ENCODE data around the gene EVL.

Gene EVL

GRCh38 chr14:100122481-100123223 is 57.4 kb downstream of the EVL start:
- TF ChIP-seq POLR2A (IDR thresholded peaks at IDR 0.05; ENCODE audit: extremely low read depth, insufficient read length) (no peak), MAX (IDR thresholded peaks at IDR 0.05; ENCODE audit: low read depth, low read length) (no peak), CTCF (IDR thresholded peaks at IDR 0.05; ENCODE audit: low read depth, low read length) (no peak), MYC (IDR thresholded peaks at IDR 0.05; ENCODE audit: low read depth, low read length) (no peak)
- DNase-seq (ENCODE audit: low read depth) = peak; percentile 44
- H3K4me3 ChIP-seq (ENCODE audit: low read depth, low read length) = no peak overlapping the region

DNA sequence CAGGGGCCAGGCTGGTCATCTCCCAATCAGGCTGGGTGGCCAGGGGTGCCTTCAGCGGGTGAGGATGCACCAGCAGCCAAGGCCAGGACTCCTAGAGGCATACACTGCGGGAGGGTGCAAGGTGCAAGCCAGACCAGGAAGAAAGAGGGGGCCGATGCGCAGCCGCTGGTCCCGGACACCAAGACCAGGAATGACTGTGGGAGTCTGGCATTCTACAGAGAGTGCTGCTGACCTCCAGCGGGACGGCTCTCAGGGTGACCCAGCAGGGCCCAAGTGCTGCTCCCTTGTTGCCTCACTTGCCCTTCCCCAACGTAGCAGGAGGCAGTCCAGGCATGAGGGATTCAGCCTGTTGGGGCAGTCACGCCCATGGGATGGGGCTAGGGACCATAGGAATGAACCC is 58.4 kb downstream of the EVL start:
- no peak overlapping the region for H3K4me3 ChIP-seq (ENCODE audit: low read depth, low read length)
- DNase-seq (ENCODE audit: low read depth) = no peak
- TF ChIP-seq MYC (IDR thresholded peaks at IDR 0.05; ENCODE audit: low read depth, low read length) (no peak), CTCF (IDR thresholded peaks at IDR 0.05; ENCODE audit: low read depth, low read length) (no peak), MAX (IDR thresholded peaks at IDR 0.05; ENCODE audit: low read depth, low read length) (no peak), POLR2A (IDR thresholded peaks at IDR 0.05; ENCODE audit: extremely low read depth, insufficient read length) (no peak)

- no peak for DNase-seq (ENCODE audit: low read depth)
- no peak for TF ChIP-seq MAX (IDR thresholded peaks at IDR 0.05; ENCODE audit: low read depth, low read length)
- no peak for TF ChIP-seq POLR2A (IDR thresholded peaks at IDR 0.05; ENCODE audit: extremely low read depth, insufficient read length)
- TF ChIP-seq MYC (IDR thresholded peaks at IDR 0.05; ENCODE audit: low read depth, low read length) = no peak
- no peak overlapping the region for H3K4me3 ChIP-seq (ENCODE audit: low read depth, low read length)
Measured at GRCh38 chr14:100124551-100125088, 59.4 kb downstream of the EVL start.

- no peak for DNase-seq (ENCODE audit: low read depth)
- no peak overlapping the region for H3K4me3 ChIP-seq (ENCODE audit: low read depth, low read length)
- no peak for TF ChIP-seq CTCF (IDR thresholded peaks at IDR 0.05; ENCODE audit: low read depth, low read length)
- no peak for TF ChIP-seq POLR2A (IDR thresholded peaks at IDR 0.05; ENCODE audit: extremely low read depth, insufficient read length)
- no peak for TF ChIP-seq MYC (IDR thresholded peaks at IDR 0.05; ENCODE audit: low read depth, low read length)
Measured at GRCh38 chr14:100126401-100126800, 61.2 kb downstream of the EVL start.

DNA sequence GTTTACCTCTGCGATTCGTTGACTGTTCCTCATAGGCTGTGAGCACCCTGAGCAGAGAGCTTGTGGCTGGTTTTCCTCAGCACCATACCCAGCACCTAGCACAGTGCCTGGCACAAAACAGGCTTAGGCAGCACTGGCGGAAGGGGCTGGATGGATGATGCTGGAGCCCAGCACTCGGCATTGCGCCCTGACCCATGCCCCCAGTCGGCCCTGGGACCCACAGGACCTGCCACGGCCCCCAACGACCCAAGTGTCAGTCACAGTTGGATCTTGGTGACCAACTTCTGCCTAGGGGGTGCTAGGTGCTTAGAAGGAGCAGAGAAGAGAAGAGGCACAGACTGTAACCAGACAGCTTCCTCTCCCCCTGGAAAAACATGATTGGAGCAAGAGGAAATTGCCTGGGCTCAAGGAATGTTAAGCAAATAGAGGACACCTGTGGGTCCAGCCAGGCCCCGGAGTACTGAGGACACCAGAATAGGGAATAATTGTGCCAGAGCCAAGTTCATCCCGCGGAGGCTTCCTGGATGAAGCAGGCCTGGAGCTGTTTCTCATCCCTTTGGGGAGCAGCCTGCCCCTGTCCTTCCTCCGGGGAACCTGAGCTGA is 62.7 kb downstream of the EVL start:
- TF ChIP-seq CTCF (IDR thresholded peaks at IDR 0.05; ENCODE audit: low read depth, low read length) (no peak), POLR2A (IDR thresholded peaks at IDR 0.05; ENCODE audit: extremely low read depth, insufficient read length) (no peak), MAX (IDR thresholded peaks at IDR 0.05; ENCODE audit: low read depth, low read length) (no peak), MYC (IDR thresholded peaks at IDR 0.05; ENCODE audit: low read depth, low read length) (no peak)
- no peak overlapping the region for H3K4me3 ChIP-seq (ENCODE audit: low read depth, low read length)

DNA sequence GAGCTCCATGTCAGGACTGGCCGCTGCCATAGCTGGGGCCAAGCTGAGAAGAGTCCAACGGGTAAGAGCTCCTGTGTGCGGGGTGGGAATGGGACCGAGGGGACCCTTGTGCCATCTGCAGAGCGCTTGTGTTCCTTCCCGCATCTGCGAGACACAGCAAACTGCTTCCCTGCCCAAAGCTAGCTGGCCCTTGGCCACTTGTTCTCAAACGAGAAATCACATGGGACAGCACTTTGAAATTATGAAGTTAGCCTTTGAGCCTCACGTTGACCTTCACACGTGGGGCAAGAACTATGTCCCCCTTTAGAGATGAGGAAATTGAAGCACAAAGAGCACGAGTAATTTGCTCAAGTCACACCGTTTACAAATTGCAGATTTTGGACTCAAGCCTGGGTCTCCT is 63.5 kb downstream of the EVL start:
- no peak overlapping the region for H3K4me3 ChIP-seq (ENCODE audit: low read depth, low read length)
- DNase-seq (ENCODE audit: low read depth) = no peak
- no peak for TF ChIP-seq POLR2A (IDR thresholded peaks at IDR 0.05; ENCODE audit: extremely low read depth, insufficient read length)
- TF ChIP-seq MYC (IDR thresholded peaks at IDR 0.05; ENCODE audit: low read depth, low read length) = no peak
- TF ChIP-seq CTCF (IDR thresholded peaks at IDR 0.05; ENCODE audit: low read depth, low read length) = no peak
- TF ChIP-seq MAX (IDR thresholded peaks at IDR 0.05; ENCODE audit: low read depth, low read length) = no peak

More for the DNA sequence above, 62.7 kb downstream of the EVL start:
- DNase-seq (ENCODE audit: low read depth) = no peak
